Measurements from ENCODE around the gene OBSCN.

The OBSCN gene, protein sequence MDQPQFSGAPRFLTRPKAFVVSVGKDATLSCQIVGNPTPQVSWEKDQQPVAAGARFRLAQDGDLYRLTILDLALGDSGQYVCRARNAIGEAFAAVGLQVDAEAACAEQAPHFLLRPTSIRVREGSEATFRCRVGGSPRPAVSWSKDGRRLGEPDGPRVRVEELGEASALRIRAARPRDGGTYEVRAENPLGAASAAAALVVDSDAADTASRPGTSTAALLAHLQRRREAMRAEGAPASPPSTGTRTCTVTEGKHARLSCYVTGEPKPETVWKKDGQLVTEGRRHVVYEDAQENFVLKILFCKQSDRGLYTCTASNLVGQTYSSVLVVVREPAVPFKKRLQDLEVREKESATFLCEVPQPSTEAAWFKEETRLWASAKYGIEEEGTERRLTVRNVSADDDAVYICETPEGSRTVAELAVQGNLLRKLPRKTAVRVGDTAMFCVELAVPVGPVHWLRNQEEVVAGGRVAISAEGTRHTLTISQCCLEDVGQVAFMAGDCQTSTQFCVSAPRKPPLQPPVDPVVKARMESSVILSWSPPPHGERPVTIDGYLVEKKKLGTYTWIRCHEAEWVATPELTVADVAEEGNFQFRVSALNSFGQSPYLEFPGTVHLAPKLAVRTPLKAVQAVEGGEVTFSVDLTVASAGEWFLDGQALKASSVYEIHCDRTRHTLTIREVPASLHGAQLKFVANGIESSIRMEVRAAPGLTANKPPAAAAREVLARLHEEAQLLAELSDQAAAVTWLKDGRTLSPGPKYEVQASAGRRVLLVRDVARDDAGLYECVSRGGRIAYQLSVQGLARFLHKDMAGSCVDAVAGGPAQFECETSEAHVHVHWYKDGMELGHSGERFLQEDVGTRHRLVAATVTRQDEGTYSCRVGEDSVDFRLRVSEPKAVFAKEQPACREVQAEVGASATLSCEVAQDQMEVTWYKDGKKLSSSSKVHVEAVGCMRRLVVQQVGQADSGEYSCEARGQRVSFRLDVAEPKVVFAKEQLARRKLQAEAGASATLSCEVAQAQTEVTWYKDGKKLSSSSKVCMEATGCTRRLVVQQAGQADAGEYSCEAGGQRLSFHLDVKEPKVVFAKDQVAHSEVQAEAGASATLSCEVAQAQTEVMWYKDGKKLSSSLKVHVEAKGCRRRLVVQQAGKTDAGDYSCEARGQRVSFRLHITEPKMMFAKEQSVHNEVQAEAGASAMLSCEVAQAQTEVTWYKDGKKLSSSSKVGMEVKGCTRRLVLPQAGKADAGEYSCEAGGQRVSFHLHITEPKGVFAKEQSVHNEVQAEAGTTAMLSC (N-terminal part only)

GRCh38 chr1:228207851-228208821 lies at the start of gene OBSCN:
OBSCN (plus strand) TSS chr1:228208044; CDS start chr1:228211784, 3,740 bp downstream.
- no peak for DNase-seq

GRCh38 chr1:228158151-228159007 lies 49.5 kb upstream of the OBSCN start:
- DNase-seq, result no peak

- DNase-seq, result no peak
Measured at GRCh38 chr1:228159008-228159665, 48.7 kb upstream of the OBSCN start.

DNA sequence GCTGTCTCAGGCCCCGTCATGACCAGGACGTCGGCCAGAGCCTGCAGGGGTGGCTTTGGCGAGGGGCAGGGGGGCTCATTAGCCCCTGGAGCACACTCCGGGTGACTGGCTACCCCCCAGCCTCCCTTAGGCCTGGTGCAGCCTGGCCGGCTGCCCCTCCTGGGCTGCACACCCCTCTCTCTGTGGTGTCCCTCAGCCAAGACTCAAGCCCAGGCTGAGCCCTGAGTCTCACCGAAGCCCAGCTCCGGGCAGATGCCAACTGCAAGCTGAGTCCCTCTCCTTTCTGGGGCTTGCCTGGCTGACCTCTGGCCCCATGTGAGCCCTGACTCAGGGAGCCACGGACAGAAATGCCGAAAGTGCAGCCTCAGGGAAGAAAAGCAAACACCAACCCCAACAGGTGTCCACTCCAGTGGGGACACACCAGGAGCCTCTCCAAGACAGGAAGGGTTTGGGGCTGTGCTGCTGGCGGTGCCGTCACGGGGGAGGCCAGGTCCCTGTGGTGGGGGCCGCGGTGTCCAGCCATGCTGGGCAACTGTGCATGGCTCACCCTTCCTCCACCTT lies 47.6 kb upstream of the OBSCN start:
- no peak for DNase-seq

- DNase-seq, result no peak
Measured at GRCh38 chr1:228161362-228161761, 46.5 kb upstream of the OBSCN start.

DNA sequence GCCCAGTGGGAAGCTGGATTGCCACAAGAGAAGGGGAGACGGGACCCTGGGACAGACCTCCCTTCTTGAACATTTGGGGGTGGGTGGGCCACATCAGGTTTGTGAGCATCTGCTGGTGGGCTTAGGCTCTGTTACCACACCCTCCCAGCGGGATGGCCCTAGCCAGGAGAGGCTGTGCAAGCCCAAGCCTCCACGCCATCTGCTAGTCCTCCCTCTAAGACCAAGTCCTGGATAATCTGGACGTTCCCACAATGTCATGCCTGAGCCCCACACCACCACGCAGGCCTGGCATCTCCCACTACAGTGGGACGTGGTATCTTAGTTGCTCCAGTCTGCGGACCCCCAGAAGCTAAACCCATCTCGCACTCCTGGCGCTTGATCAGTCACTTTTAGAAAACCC lies 46.0 kb upstream of the OBSCN start:
- no peak for DNase-seq

DNA sequence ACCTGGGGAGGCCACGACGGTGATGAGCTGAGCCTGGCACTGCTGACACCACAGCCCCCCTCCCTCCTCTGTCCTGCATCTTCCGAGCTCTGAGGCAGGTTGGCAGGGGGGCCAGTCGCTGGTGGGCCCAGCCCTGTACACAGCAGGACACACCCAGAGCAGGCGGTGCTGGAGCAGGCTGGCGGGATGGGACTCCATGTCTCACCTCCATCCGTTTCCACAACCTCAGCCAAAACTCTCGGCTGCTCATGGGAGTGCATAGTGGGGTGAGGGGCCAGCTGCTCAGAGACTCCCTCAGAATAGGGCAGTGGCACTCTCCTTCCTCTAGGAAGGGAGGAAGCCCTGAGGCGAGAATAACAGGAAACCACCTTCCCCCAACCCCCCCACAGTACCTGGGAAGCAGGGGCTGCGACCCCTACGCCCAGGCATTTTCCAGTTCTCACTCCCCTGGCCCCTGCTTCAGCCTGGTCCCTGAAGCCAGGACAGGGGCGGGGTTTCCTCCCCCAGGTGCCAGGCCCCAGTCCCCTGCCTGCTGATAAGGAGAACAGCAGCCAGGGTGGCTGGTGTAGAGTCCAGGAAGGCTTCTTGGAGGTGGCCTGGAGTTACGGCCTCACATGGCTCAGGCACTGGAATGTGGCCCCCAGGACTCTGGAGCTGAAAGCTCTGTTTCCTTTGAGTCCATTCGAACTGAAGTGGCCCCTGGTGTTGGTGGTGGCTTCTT lies 45.4 kb upstream of the OBSCN start:
- no peak for DNase-seq

GRCh38 chr1:228163007-228163753 lies 44.7 kb upstream of the OBSCN start:
- DNase-seq, result no peak

GRCh38 chr1:228163776-228164519 lies 43.9 kb upstream of the OBSCN start:
- DNase-seq, result no peak

GRCh38 chr1:228164561-228165371 lies 43.1 kb upstream of the OBSCN start:
- DNase-seq, result no peak

DNA sequence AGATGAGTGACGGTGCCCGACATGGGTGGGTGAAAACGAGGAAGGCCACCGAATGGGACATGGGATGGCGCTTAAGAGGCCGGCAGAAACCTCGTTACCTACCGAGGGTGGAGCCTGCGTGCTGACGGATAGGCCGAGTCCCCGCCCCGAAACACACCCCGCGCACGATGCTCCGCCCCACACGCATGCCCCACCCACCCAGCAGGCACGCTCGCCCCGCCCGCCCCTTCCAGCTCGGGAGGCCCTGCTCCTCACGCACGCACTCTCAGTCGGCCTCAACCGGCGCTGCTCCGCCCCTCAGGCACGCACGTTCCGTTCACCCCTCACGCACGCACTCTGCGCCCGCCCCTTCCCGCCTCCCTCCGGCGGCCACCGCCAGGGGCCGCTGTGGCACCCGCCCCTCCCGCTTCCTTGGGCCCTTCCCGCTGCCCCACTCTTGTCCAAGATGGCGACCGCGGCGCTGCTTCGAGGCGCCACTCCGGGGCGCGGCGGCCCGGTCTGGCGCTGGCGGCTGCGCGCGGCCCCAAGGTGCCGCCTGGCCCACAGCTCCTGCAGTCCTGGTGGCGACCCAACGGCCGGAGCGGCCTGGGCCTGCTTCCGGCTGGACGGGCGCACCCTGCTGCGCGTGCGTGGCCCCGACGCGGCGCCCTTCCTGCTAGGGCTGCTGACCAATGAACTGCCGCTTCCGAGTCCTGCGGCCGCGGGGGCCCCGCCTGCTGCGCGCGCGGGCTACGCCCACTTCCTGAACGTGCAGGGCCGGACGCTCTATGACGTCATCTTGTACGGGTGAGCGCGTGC lies 42.3 kb upstream of the OBSCN start, which contains the start of gene IBA57:
TSS of gene IBA57 (plus strand) at position 433 of the 798 bp plus-strand sequence. CDS start at position 446, 13 bp downstream.
- DNase-seq, result peak; percentile 99

DNA sequence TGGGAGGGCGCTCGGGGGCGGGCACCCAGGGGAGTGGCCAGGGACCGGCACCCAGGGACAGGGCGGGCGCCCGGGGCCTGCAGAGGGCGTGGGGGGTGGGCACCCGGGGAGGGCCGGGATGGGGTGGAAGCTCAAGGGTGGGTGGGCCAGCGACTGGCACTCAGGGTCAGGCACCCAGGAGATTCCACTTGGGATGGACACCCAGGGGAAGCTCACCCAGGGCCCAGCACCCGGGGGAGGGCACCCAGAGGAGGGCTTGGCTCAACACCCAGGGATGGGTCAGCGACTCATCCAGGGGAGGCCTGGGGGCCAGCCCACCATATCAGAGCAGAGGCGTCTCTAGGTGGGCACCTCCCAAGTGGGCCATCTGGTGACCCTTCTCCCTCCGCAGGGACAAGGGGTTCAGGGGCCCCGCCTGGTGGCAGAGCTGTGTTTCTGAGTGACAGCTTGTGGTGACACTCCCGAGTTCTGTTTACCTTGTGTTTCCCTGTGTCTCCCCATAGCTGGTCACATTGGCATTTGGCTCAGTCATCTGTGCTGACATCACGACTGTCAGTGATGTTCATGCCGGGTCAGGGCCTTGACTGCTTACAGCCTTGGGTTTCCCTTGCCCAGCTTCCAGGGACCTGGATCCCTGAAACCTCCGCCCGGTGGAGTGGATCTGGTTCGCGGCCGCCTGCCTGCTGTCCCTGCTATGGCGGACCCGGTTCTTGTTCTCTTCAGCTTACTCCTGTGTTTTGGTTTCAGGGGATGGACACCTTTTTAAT lies 41.5 kb upstream of the OBSCN start:
- DNase-seq, result peak; percentile 66

DNA sequence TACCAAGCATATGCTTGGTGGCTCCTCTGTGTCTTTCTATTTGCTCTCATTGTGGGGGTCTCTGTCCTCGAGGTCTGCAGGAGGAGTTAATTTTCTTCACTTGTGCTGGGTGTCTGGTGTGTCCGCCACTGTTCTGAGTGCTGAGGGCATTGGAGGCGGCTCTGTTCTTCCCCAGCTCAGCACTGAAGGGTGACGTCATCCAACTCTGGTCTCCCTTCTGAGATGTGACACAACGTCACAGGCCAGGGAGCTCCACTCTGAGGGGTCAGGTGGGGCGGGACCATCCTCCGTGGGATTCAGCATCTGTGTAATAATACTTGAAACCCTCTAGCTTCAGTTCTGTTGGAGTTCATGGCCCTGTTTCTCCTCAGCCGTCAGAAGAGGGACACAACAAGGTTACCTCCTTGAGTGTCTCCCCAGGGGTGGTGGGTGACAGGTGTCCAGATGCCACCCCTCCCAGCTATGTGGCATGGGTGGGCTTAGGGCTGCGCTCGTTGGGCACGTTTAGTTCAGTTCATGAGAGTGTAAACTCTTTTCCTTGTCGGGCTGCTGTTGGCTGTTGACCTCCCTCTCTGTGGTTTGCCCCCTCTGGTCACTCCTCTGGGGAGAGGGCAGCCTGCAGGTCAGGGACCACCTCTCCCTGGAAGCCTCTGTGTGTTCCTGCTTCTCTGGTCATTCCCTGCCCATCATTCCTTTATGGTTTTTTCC lies 39.1 kb upstream of the OBSCN start:
- DNase-seq, result no peak

DNA sequence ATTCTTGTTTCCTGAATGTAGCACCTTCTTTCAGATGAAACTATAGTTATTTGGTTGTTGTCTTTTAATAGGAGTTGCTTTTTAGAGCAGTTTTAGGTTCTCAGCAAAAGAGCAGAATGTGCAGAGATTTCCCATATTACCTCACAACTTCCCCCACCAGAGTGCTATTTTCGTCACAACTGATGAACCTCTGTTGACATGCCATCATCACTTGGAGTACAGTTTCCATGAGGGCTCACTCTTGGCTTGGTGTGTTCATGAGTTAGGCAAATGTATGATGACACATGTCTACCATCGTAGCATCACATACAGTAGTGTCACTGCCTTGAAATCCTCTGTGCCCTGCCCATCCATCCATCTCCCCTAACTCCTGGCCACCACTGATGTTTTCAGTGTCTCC lies 38.5 kb upstream of the OBSCN start:
- no peak for DNase-seq
